Common myeloid progenitor, CD34-positive (primary cell): Measurements from ENCODE around the gene PLCH1.

Source experiments
- CTCF ChIA-PET: fragments of 350-600 bp; sonication (Branson Sonifier 250); formaldehyde crosslinking; loops from one replicate; lab custom pipeline; 2021; ENCODE audit warnings: antibody characterized with exemption; lab: Charles Lee
- POLR2A ChIA-PET: fragments of 350-600 bp; sonication (Branson Sonifier 250); formaldehyde crosslinking; loops from one replicate; lab custom pipeline; 2021; ENCODE audit warnings: antibody characterized with exemption; lab: Charles Lee
- DNase-seq, 3 donors: peaks; one replicate each; pipeline versions ENCODE4 v3.0.0 to v3.0.0-alpha.2; 2013
- H3K27ac ChIP-seq, 2 experiments: 1 replicate in 1 of 2; 2 replicates in 1 of 2; pipeline ENCODE4 v1.7.0; 2013; ENCODE audit warnings: inconsistent platforms in 2 of 2, low read length in 2 of 2, mild to moderate bottlenecking in 2 of 2, low read depth in 1 of 2, moderate library complexity in 1 of 2; ENCODE audit not compliant: severe bottlenecking in 2 of 2, insufficient read depth in 1 of 2, poor library complexity in 1 of 2
- H3K27me3 ChIP-seq, 5 experiments: replicated peaks in 2 of 5; 1 replicate in 3 of 5; 2 replicates in 2 of 5; pipeline versions ENCODE4 v1.6.1 to v1.7.0; 2013; ENCODE audit warnings: low read length in 4 of 5, mild to moderate bottlenecking in 2 of 5, moderate library complexity in 2 of 5, inconsistent platforms in 1 of 5; ENCODE audit not compliant: insufficient read depth in 5 of 5, control insufficient read depth in 4 of 5
- H3K36me3 ChIP-seq, 4 experiments: 1 replicate in 2 of 4; 2 replicates in 2 of 4; pipeline versions ENCODE4 v1.6.1 to v1.7.0; 2013; ENCODE audit warnings: low read length in 3 of 4, control low read depth in 1 of 4, mild to moderate bottlenecking in 1 of 4; ENCODE audit not compliant: control insufficient read depth in 4 of 4, insufficient read depth in 4 of 4
- H3K4me1 ChIP-seq, 4 experiments: 1 replicate in 3 of 4; 2 replicates in 1 of 4; pipeline versions ENCODE4 v1.6.1 to v1.7.1; 2013; ENCODE audit warnings: low read length in 3 of 4, mild to moderate bottlenecking in 3 of 4, control low read depth in 1 of 4, inconsistent platforms in 1 of 4, moderate library complexity in 1 of 4; ENCODE audit not compliant: control insufficient read depth in 4 of 4, insufficient read depth in 4 of 4; ENCODE audit errors: control extremely low read depth in 1 of 4
- H3K4me3 ChIP-seq, 7 experiments: 1 replicate in 4 of 7; 2 replicates in 3 of 7; pipeline versions ENCODE4 v1.5.1 to v1.7.0; 2013; ENCODE audit warnings: mild to moderate bottlenecking in 7 of 7, low read length in 6 of 7, moderate library complexity in 6 of 7, inconsistent platforms in 2 of 7, low read depth in 2 of 7, control low read depth in 1 of 7; ENCODE audit not compliant: insufficient read depth in 4 of 7, control insufficient read depth in 1 of 7; ENCODE audit errors: extremely low read depth in 1 of 7
- H3K9me3 ChIP-seq, 5 experiments: 1 replicate in 4 of 5; 2 replicates in 1 of 5; pipeline versions ENCODE4 v1.6.1 to v1.7.1; 2013; ENCODE audit warnings: low read length in 4 of 5, mild to moderate bottlenecking in 2 of 5, inconsistent platforms in 1 of 5, low read depth in 1 of 5, moderate library complexity in 1 of 5; ENCODE audit not compliant: control insufficient read depth in 4 of 5, insufficient read depth in 2 of 5; ENCODE audit errors: control extremely low read depth in 1 of 5
- WGBS: methylation state at CpG from one replicate; pipeline ENCODE4 v1.1.5; 2013; ENCODE audit not compliant: insufficient coverage; 5-methylcytosine and 5-hydroxymethylcytosine counted together

The PLCH1 gene

DNA sequence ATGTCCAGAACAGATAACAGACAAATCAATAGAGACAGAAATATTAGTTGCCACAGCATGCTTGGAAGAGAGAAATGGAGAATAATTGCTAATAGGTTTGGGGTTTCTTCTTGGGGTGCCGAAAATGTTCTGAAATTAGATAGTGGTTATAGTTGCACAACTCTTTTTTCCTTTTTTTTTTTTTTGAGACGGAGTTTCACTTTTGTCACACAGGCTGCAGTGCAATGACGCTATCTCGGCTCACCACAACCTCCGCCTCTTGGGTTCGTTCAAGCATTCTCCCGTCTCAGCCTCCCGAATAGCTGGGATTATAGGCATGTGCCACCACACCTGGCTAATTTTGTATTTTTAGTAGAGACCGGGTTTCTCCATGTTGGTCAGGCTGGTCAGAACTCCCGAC, 163.3 kb downstream of the PLCH1 start:
- H3K9me3 ChIP-seq = no peaks in the 10 kb centered on the region
- CTCF ChIA-PET = no interaction called here
- no peak overlapping the region for H3K27ac ChIP-seq
- H3K4me1 ChIP-seq = no peaks in the 10 kb centered on the region
- H3K36me3 ChIP-seq = no peaks in the 10 kb centered on the region
- POLR2A ChIA-PET = no interaction called here
- DNase-seq = peak; percentile 39 to 77 (median 75)
- WGBS = 72% methylated on average over 4 of the region's 10 CpGs
- H3K4me3 ChIP-seq = peak overlapping the region in 1 of 7 experiments; percentile 8
- no peaks in the 10 kb centered on the region for H3K27me3 ChIP-seq

DNA sequence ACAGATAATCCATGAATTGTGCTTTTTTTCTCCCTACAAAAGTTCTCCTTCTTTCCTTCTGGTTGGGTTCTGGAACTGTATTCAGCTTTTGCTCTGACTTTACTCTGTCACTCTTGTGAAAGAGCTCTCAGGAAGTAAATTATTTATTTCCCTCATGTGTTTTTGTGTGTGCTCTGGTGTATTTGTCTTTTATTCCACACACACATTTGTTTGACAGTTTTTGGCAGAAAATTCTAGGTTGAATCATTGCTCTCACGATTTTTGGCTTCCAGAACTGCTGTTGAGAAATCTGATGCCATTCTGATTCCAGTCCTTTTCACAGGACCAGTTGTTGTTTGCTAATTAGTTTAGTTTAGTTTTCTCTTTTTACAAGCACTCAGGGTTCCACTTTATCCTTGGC, 172.8 kb downstream of the PLCH1 start:
- POLR2A ChIA-PET = no interaction called here
- H3K4me3 ChIP-seq = no peak overlapping the region
- CTCF ChIA-PET = no interaction called here
- DNase-seq = no peak
- peaks cover 0 to 4% (median 0%) of the 10 kb centered on the region in 5 experiments for H3K9me3 ChIP-seq
- peaks cover 0 to 6% (median 0%) of the 10 kb centered on the region in 4 experiments for H3K4me1 ChIP-seq
- no CpG with 5 or more reads among the region's 1 CpG for WGBS
- H3K27me3 ChIP-seq = no peaks in the 10 kb centered on the region
- H3K27ac ChIP-seq = no peak overlapping the region
- H3K36me3 ChIP-seq = no peaks in the 10 kb centered on the region

DNA sequence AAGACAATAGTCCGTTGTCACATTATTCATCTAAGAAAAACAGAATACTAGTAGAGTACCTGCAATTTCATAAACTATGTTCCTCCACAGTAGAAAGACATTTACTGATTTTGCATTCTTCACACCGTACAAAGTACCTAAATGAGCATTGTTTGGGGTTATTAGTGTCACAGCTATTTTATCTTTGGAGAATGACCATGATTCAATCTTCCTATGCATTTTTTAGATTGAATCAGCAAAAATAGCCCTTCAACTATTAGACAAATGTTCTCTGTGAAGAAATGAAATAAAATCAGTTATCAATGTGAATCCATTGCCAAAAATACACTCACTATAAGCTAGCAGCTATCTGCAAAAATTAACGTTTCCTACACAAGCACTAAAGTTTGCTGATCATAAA, 176.6 kb downstream of the PLCH1 start:
- peaks cover 0 to 6% (median 0%) of the 10 kb centered on the region in 4 experiments for H3K4me1 ChIP-seq
- ChIA-PET POLR2A (no interaction called here), CTCF (interaction anchor here (1.1 to 2.2 kb wide), 2 partner anchors 10 to 13 kb away, joined by 4 to 7 read pairs; no protein-coding TSS in a partner anchor)
- WGBS = 100% methylated on average over 1 of the region's 3 CpGs
- no peak overlapping the region for H3K4me3 ChIP-seq
- H3K36me3 ChIP-seq = no peaks in the 10 kb centered on the region
- DNase-seq = no peak
- H3K9me3 ChIP-seq = peaks cover 0 to 3% (median 0%) of the 10 kb centered on the region in 5 experiments
- no peaks in the 10 kb centered on the region for H3K27me3 ChIP-seq
- H3K27ac ChIP-seq = no peak overlapping the region

DNA sequence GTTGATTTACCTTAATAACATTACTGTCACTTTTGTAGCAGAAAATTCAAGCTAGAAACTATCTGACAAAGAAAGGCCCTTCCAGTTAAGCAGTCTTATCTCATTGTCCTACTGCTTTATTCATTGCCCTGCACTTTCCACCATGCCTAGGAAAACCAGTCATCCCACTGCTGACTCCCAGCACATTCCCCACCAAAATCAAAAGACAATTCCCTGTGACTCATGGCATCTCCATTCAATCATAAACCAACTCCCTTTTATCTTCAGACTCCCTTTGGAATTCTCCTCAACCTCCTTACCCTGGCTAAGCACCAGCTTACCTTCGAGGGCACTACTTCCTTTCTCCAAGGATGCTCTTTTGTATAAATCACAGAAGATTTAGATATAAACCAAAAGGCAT, 184.3 kb downstream of the PLCH1 start:
- POLR2A ChIA-PET = no interaction called here
- H3K36me3 ChIP-seq = no peaks in the 10 kb centered on the region
- CTCF ChIA-PET = no interaction called here
- H3K4me3 ChIP-seq = no peak overlapping the region
- peaks cover 5 to 28% (median 15%) of the 10 kb centered on the region in 4 experiments for H3K4me1 ChIP-seq
- no peaks in the 10 kb centered on the region for H3K9me3 ChIP-seq
- H3K27ac ChIP-seq = no peak overlapping the region
- no peak for DNase-seq
- no peaks in the 10 kb centered on the region for H3K27me3 ChIP-seq
- no CpG with 5 or more reads among the region's 1 CpG for WGBS

DNA sequence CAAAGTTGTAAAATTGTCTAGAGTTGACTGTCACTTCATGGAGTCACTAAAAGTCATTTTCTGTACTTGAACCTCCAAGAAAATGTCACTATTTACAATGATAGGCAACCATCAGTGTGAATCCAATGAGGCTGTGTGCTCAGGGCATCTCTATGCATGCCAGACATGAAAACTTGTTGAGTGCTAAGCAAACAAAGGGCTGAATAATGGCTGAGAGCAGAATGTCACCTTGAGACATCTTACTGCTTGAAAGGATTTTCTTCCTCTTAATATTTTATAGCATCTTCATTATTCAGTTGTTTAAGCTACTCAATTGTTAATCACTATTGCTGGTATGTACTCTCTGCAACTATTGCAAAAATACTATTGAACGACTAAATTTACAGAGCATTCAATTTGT, 184.7 kb downstream of the PLCH1 start:
- ChIA-PET POLR2A (no interaction called here), CTCF (no interaction called here)
- no peak for DNase-seq
- WGBS = no CpG with 5 or more reads among the region's 1 CpG
- Histone ChIP-seq H3K9me3 (no peaks in the 10 kb centered on the region), H3K27me3 (no peaks in the 10 kb centered on the region), H3K4me3 (no peak overlapping the region), H3K36me3 (no peaks in the 10 kb centered on the region), H3K27ac (no peak overlapping the region), H3K4me1 (peaks cover 8 to 32% (median 20%) of the 10 kb centered on the region in 4 experiments)

DNA sequence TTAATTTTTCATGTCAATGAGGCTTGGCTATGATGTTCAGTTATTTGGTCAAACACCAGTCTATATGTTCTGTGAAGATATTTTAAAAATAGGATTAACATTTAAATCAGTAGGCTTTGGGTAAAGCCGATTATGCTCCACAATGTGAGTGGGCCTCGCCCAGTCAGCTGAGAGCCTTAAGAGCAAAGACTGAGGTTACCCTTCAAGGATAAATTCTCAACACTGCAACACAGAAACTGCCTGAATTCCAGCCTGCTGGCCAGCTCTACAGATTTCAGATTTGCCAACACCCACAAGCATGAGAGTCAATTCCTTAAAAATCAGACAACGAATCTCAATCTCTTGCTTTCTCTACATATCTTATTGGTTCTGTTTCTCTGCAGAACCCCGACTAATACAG, 188.3 kb downstream of the PLCH1 start:
- Histone ChIP-seq H3K27me3 (no peaks in the 10 kb centered on the region), H3K4me1 (peaks cover 30 to 63% (median 45%) of the 10 kb centered on the region in 4 experiments), H3K9me3 (no peaks in the 10 kb centered on the region), H3K27ac (no peak overlapping the region), H3K36me3 (peaks cover 0 to 9% (median 0%) of the 10 kb centered on the region in 4 experiments), H3K4me3 (no peak overlapping the region)
- CTCF ChIA-PET = interaction anchor here (0.5 to 1.8 kb wide), 3 partner anchors 34 to 205 kb away, joined by 3 read pairs; no protein-coding TSS in a partner anchor
- 100% methylated on average over 3 of the region's 4 CpGs for WGBS
- no peak for DNase-seq
- POLR2A ChIA-PET = no interaction called here

DNA sequence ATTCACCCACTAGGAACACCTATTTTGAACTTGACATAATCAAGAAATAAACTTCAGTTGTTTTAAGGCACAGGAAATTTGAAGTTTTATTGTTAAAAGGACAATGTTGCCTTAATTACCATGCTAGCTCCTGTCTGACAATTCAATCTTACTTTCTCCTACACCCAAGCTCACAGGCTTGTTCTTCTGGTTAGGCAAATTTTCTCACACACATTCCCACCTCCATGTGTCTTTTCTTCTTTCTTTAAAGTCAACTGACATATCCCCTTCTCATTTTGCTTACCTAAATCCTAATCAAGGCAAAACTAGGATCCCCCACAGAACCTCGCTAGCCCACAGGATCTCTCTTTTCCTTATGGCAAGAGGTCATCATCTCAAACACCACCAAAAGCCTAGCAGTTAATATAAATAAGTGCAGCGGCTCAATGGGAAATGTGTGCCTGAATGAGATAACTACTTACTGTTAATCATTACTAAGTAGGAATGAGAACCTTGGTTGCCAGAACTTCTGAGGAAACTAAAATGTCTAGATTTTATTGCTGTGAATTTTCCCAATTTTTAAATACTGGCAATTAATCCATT, 189.3 kb downstream of the PLCH1 start:
- CTCF ChIA-PET = interaction anchor here (0.5 to 1.8 kb wide), 3 partner anchors 12 to 149 kb away, joined by 3 to 4 read pairs (median 3); no protein-coding TSS in a partner anchor
- 33% methylated on average over 1 of the region's 2 CpGs for whole genome bisulfite sequencing
- no peaks in the 10 kb centered on the region for H3K9me3 ChIP-seq
- H3K36me3 ChIP-seq = peaks cover 0 to 13% (median 0%) of the 10 kb centered on the region in 4 experiments
- H3K27ac ChIP-seq = peak overlapping the region; percentile 55 to 79
- H3K4me1 ChIP-seq = peaks cover 30 to 63% (median 45%) of the 10 kb centered on the region in 4 experiments
- H3K4me3 ChIP-seq = peak overlapping the region in 3 of 7 experiments; percentile 38 to 54 (median 42)
- no peaks in the 10 kb centered on the region for H3K27me3 ChIP-seq
- DNase-seq = peak in 1 of 3 donors; percentile 12
- POLR2A ChIA-PET = interaction anchor here (1.1 kb wide), 1 partner anchor 34 kb away, joined by 3 read pairs; no protein-coding TSS in a partner anchor
